Adrenal gland (tissue), 12 donors: Measurements from ENCODE around the gene VPS9D1. TPM values are rescaled to one million over a fixed set of nuclear protein-coding genes. Genes with fewer than 3 reads are reported as not detected.

ENCODE experiments used
- DNase-seq, 7 donors: peaks; one replicate each; pipeline ENCODE4 v3.0.0-alpha.2; 2019 to 2020
- H3K27ac ChIP-seq, 5 donors: fragments of 200-600 bp; sonication (generic) in 4 of 5; 1 replicate in 3 of 5; 2 replicates in 2 of 5; pipeline versions ENCODE4 v1.5.1 to v1.8.0; 2016 to 2020; ENCODE audit warnings: mild to moderate bottlenecking in 1 of 5
- H3K27me3 ChIP-seq: fragments of 200-600 bp; 2 replicates; pipeline ENCODE4 v1.8.0; 2021
- H3K36me3 ChIP-seq, 2 donors: fragments of 200-600 bp; replicated peaks in 1 of 2; 1 replicate in 1 of 2; 2 replicates in 1 of 2; pipeline versions ENCODE4 v1.5.1 to v1.8.0; 2018 to 2022
- H3K4me1 ChIP-seq, 2 donors: fragments of 200-600 bp; replicated peaks in 1 of 2; 1 replicate in 1 of 2; 2 replicates in 1 of 2; pipeline versions ENCODE4 v1.5.1 to v1.8.0; 2018 to 2021
- H3K4me3 ChIP-seq, 4 donors: fragments of 200-600 bp; sonication (generic) in 3 of 4; one replicate each; pipeline ENCODE4 v1.5.1; 2016 to 2018
- H3K9me3 ChIP-seq, 3 donors: fragments of 200-600 bp; sonication (generic) in 1 of 3; replicated peaks in 1 of 3; 1 replicate in 2 of 3; 2 replicates in 1 of 3; pipeline versions ENCODE4 v1.5.1 to v1.8.0; 2016 to 2021
- POLR2A ChIP-seq, 2 donors: fragments of 450-650 bp; IDR thresholded peaks; one replicate each; pipeline ENCODE4 v1.6.1; 2017; ENCODE audit warnings: antibody characterized with exemption in 2 of 2, mild to moderate bottlenecking in 2 of 2, moderate library complexity in 1 of 2
- WGBS, 4 donors: extraction: QIAGEN DNeasy Blood & Tissue Kit in 2 of 4; methylation state at CpG; one replicate each; pipeline versions ENCODE4 v1.1.5 to v1.1.7; 2013 to 2017; 5-methylcytosine and 5-hydroxymethylcytosine counted together
- intact Hi-C, 2 donors: fragments of 100-400 bp; cut with DNase I; formaldehyde crosslinking; loops; one replicate each; pipeline versions ENCODE4 v1.14.1 to v1.15.0; 2022 to 2023
- polyA plus RNA-seq, 3 donors: library from polyadenylated mRNA; stranded (reverse); fragments of 200-250 nt in 2 of 3; fragments of 350-450 nt in 1 of 3; fragmentation: Illumina TruSeq in 1 of 3; extraction: RNeasy Lipid Tissue Mini Kit (QIAGEN cat#74804) in 1 of 3; gene quantifications; one replicate each; pipeline ENCODE4 v1.2.3, GENCODE V29; 2013 to 2014
- total RNA-seq, 9 donors: library from RNA; depleted of rRNA in 4 of 9; stranded (reverse); fragments of >200 nt in 4 of 9; fragments of 120-200 nt in 1 of 9; fragmentation: NEBNext Ultra II Directional in 1 of 9; extraction: Animal tissue kit (Norgen Biotek cat#: 25700) in 1 of 9; gene quantifications; one replicate each; pipeline versions ENCODE4 v1.1.0 to v1.2.4, GENCODE V29; 2013 to 2023
- TF ChIP-seq, protein P1 (sequence below), 6 experiments: fragments of 450-650 bp in 4 of 6; fragments of 200-600 bp in 2 of 6; sonication (generic) in 1 of 6; IDR thresholded peaks; 1 replicate in 5 of 6; 2 replicates in 1 of 6; pipeline versions ENCODE4 v1.5.1 to v1.8.0; 2016 to 2021; ENCODE audit warnings: antibody characterized with exemption in 6 of 6, mild to moderate bottlenecking in 2 of 6, moderate library complexity in 1 of 6
- donor health status: healthy with polysubstance abuse.
- donor health status: Bipolar disorder and iron deficiency.
- donor health status: DM: yes; HTN: yes; CAD: no.
- donor health status: DM: no; HTN: no; CAD: no.
- donor health status: DM: no; HTN: no; CAD: no.
- donor health status: DM: yes; HTN: yes; CAD: no.

VPS9D1 gene
- total and polyA plus RNA-seq, 12 donors, result 3.9 to 102 (median 23.2) TPM

DNA sequence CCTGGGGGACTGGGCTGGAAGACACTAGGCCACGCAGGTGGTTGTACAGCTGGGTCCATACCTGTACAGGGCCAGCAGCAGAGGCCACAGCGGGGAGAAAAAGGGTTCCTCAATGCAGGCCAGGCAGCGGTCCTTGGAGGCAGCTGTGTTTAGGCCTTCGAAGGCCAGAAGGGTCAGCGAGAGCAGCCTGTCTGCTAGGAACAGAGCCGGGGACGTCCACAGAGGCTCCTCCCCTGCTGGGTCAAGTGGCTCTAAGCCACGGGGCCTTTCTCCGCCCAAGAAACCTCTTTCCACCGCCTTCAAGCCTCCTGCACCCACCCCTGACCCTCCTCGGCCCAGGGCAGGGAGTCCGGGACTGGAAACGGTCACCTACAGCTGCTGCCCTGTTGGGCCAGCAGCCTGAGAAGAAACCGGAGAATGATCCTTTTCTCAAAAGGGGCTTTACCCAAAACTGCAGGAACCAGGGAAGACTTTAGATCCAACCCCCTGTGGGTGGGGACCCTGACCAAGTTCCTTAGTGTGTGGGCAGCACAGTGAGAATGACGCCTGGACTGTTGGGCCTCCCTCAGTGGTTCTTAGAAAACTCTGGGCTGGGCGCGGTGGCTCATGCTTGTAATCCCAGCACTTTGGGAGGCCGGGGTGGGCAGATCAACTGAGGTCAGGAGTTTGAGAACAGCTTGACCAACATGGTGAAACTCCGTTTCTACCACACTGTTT, 10.8 kb downstream of the VPS9D1 start:
- WGBS, 4 donors, result 87 to 95% (median 90%) methylated on average over 9 to 19 of the region's 19 CpGs
- intact Hi-C loops, result loop anchor here (5.0 to 10.0 kb wide), 3 partner anchors 82 to 155 kb away; no protein-coding TSS in a partner anchor

DNA sequence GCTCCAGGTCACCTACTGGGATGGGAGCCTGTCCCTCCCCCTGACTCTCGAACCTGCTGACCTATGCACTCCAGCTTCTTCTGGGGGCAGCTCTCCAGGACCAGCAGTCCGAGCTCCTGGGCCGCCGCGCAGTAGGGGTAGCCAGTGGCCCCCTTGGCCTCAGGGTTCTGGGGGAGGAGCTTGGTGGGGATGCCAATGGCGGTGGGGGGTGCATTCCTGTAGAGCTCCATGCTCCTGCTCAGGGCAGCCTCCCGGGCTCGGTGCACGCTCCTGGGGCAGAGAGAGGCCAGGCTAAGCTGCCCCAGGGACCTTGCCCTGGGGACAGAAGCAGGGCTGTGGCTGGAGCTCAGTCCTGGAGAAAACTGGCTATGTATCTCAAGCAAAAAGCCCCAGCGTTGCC, 11.5 kb downstream of the VPS9D1 start:
- no peaks in the 10 kb centered on the region for H3K9me3 ChIP-seq
- intact Hi-C loops, result loop anchor here (5.0 to 10.0 kb wide), 3 partner anchors 83 to 156 kb away; no protein-coding TSS in a partner anchor
- no peaks in the 10 kb centered on the region for H3K36me3 ChIP-seq
- no peak overlapping the region for H3K4me3 ChIP-seq
- H3K27ac ChIP-seq, result no peak overlapping the region
- 88 to 100% (median 90%) methylated on average over 2 to 10 of the region's 10 CpGs for WGBS, 4 donors
- no peaks in the 10 kb centered on the region for H3K27me3 ChIP-seq
- TF ChIP-seq, protein P1, sequence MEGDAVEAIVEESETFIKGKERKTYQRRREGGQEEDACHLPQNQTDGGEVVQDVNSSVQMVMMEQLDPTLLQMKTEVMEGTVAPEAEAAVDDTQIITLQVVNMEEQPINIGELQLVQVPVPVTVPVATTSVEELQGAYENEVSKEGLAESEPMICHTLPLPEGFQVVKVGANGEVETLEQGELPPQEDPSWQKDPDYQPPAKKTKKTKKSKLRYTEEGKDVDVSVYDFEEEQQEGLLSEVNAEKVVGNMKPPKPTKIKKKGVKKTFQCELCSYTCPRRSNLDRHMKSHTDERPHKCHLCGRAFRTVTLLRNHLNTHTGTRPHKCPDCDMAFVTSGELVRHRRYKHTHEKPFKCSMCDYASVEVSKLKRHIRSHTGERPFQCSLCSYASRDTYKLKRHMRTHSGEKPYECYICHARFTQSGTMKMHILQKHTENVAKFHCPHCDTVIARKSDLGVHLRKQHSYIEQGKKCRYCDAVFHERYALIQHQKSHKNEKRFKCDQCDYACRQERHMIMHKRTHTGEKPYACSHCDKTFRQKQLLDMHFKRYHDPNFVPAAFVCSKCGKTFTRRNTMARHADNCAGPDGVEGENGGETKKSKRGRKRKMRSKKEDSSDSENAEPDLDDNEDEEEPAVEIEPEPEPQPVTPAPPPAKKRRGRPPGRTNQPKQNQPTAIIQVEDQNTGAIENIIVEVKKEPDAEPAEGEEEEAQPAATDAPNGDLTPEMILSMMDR (IDR thresholded peaks at IDR 0.05), result no peak
- TF ChIP-seq POLR2A (IDR thresholded peaks at IDR 0.05), result no peak
- peaks cover 6 to 11% of the 10 kb centered on the region in 2 donors for H3K4me1 ChIP-seq
- DNase-seq, result no peak

More for the DNA sequence above, 10.8 kb downstream of the VPS9D1 start:
- Histone ChIP-seq H3K27me3 (no peaks in the 10 kb centered on the region), H3K27ac (no peak overlapping the region), H3K4me1 (peaks cover 6 to 11% of the 10 kb centered on the region in 2 donors), H3K36me3 (no peaks in the 10 kb centered on the region), H3K9me3 (no peaks in the 10 kb centered on the region), H3K4me3 (no peak overlapping the region)
- DNase-seq, result no peak
- no peak for TF ChIP-seq POLR2A (IDR thresholded peaks at IDR 0.05)
- TF ChIP-seq, protein P1 (IDR thresholded peaks at IDR 0.05), result no peak

DNA sequence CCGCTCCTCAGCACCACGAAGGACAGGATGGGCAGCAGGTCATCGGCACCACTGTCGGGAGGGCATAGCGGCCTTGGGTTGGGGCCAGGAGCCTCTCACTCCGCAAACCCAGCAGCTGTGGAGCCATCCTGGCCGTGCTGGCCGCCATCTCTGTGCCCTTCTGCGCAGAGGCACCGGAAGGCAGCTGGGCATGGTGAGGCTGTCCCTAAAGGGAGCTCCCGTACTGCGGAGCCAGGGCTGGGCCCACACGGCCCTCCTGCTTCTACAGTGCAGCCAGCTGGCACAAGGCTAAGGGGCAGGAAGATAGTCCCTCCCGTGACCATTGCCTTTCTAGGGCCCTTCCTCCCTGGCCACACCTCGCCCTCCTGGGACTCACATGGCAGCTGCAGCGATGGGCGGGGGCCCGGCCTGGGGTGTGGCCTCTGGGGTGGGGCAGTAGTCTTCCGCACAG, 12.2 kb downstream of the VPS9D1 start:
- intact Hi-C loops, result loop anchor here (5.0 to 10.0 kb wide), 3 partner anchors 84 to 156 kb away; no protein-coding TSS in a partner anchor
- no peak for DNase-seq
- TF ChIP-seq, protein P1 (IDR thresholded peaks at IDR 0.05), result no peak
- TF ChIP-seq POLR2A (IDR thresholded peaks at IDR 0.05), result no peak
- Histone ChIP-seq H3K4me1 (peaks cover 6 to 11% of the 10 kb centered on the region in 2 donors), H3K4me3 (no peak overlapping the region), H3K9me3 (no peaks in the 10 kb centered on the region), H3K27me3 (no peaks in the 10 kb centered on the region), H3K36me3 (no peaks in the 10 kb centered on the region), H3K27ac (no peak overlapping the region)
- 84 to 87% (median 87%) methylated on average over 14 to 19 of the region's 19 CpGs; no CpG with 5 or more reads in 1 of the 4 donors for WGBS, 4 donors

DNA sequence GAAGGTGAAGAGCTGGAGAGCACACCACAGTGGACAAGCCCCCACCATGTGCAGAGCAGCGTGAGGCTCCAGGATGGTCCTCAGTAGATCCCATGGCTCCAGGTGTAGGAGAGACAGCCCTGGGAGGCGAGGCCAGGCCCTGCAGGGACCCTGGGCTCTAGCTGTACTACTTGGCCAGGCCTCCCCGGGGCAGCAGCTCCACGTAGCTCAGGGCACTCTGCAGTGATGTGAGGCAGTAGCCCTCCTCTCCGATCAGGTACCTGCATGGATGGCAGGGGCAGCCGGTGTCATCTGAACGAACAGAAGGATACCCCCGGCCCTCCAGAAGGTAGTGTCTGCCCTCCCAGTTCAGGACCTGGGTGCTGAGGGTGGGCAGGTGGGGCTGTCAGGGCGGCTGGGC, 13.0 kb downstream of the VPS9D1 start:
- no peak overlapping the region for H3K27ac ChIP-seq
- WGBS, 4 donors, result 92 to 98% (median 96%) methylated on average over 8 to 9 of the region's 9 CpGs; no CpG with 5 or more reads in 1 of the 4 donors
- no peaks in the 10 kb centered on the region for H3K36me3 ChIP-seq
- no peaks in the 10 kb centered on the region for H3K27me3 ChIP-seq
- no peaks in the 10 kb centered on the region for H3K9me3 ChIP-seq
- peaks cover 6 to 11% of the 10 kb centered on the region in 2 donors for H3K4me1 ChIP-seq
- H3K4me3 ChIP-seq, result no peak overlapping the region
- no peak for DNase-seq
- no peak for TF ChIP-seq POLR2A (IDR thresholded peaks at IDR 0.05)
- TF ChIP-seq, protein P1 (IDR thresholded peaks at IDR 0.05), result no peak
- intact Hi-C loops, result loop anchor here (5.0 to 10.0 kb wide), 3 partner anchors 85 to 157 kb away; no protein-coding TSS in a partner anchor
